Measurements from ENCODE around the gene ARSB. TPM values are rescaled to one million over a fixed set of nuclear protein-coding genes. Genes with fewer than 3 reads are reported as not detected.

Gene ARSB
- total RNA-seq, 1 donor from 2014 or later = 23.5 TPM

DNA sequence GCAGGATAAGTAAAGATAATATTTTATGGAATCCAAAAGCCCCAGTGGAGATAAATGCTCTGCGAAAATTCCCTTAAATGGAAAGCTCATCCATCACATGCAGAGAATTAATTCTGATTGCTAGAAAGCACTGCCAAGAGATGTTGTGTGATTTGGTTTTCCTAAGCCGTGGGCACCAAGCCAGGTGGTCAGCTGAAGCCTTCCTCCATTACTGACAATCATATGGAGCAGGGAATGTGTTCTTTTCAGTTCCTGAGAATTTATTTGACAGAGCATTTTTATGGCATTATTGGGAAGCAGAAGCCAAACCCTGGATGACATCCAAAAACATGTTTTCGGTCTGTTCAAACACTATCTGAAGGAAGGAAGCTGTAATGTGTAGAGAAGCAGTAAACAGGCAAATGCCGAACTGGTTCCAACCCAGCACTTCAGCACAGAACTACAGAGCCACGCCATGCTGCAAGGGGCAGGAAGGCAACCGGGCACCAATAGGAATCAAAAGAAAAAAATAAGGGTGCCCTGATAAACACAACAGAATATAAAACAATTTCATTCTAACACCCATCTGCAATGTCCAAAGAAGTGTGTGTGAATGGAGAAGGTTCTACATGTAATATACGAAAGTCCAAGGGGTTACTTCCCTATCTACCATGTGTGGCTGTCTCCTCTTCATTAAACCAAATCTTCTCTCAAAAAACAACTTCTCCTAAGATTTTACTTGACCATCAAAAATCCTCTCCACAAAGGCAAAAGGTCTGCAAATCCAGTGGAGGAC lies 12.3 kb downstream of the ARSB start:
- H3K9me3 Mint-ChIP-seq (ENCODE audit: unreplicated experiment) = peaks cover 11% of the 10 kb centered on the region
- TF ChIP-seq, protein P1, sequence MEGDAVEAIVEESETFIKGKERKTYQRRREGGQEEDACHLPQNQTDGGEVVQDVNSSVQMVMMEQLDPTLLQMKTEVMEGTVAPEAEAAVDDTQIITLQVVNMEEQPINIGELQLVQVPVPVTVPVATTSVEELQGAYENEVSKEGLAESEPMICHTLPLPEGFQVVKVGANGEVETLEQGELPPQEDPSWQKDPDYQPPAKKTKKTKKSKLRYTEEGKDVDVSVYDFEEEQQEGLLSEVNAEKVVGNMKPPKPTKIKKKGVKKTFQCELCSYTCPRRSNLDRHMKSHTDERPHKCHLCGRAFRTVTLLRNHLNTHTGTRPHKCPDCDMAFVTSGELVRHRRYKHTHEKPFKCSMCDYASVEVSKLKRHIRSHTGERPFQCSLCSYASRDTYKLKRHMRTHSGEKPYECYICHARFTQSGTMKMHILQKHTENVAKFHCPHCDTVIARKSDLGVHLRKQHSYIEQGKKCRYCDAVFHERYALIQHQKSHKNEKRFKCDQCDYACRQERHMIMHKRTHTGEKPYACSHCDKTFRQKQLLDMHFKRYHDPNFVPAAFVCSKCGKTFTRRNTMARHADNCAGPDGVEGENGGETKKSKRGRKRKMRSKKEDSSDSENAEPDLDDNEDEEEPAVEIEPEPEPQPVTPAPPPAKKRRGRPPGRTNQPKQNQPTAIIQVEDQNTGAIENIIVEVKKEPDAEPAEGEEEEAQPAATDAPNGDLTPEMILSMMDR (IDR thresholded peaks at IDR 0.05; ENCODE audit: partially characterized antibody, unreplicated experiment) = no peak
- H3K4me3 Mint-ChIP-seq (ENCODE audit: unreplicated experiment) = no peak overlapping the region
- no peaks in the 10 kb centered on the region for H3K36me3 Mint-ChIP-seq (ENCODE audit: unreplicated experiment)
- peaks cover 23% of the 10 kb centered on the region for H3K4me1 Mint-ChIP-seq (ENCODE audit: low read depth, unreplicated experiment)
- H3K27ac Mint-ChIP-seq (ENCODE audit: unreplicated experiment) = peak overlapping the region; percentile 70
- H3K27me3 Mint-ChIP-seq (ENCODE audit: unreplicated experiment) = no peaks in the 10 kb centered on the region
- no peak for DNase-seq

DNA sequence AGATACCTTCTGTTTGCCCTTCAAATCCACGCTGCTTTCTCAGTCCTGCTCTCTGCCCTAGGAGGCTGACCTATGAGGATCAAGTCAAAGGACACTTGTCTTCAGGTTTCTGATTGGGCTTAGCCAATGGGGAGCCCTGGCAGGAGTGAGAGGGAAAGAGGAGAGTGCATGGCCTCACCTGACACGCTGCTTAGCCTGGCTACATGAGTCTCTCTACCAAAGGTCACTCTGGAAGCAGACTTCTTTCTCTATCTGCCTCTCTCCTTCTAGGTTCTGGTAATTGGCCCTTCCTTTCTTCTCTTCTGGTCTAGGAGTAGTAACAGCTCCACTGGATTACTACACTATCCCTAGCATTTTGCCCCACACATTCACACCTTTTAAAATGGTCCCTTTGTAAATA lies 13.1 kb downstream of the ARSB start:
- no peak overlapping the region for H3K4me3 Mint-ChIP-seq (ENCODE audit: unreplicated experiment)
- H3K27me3 Mint-ChIP-seq (ENCODE audit: unreplicated experiment) = no peaks in the 10 kb centered on the region
- DNase-seq = no peak
- TF ChIP-seq, protein P1 (IDR thresholded peaks at IDR 0.05; ENCODE audit: partially characterized antibody, unreplicated experiment) = no peak
- H3K36me3 Mint-ChIP-seq (ENCODE audit: unreplicated experiment) = no peaks in the 10 kb centered on the region
- no peak overlapping the region for H3K27ac Mint-ChIP-seq (ENCODE audit: unreplicated experiment)
- peaks cover 23% of the 10 kb centered on the region for H3K4me1 Mint-ChIP-seq (ENCODE audit: low read depth, unreplicated experiment)
- peaks cover 11% of the 10 kb centered on the region for H3K9me3 Mint-ChIP-seq (ENCODE audit: unreplicated experiment)

DNA sequence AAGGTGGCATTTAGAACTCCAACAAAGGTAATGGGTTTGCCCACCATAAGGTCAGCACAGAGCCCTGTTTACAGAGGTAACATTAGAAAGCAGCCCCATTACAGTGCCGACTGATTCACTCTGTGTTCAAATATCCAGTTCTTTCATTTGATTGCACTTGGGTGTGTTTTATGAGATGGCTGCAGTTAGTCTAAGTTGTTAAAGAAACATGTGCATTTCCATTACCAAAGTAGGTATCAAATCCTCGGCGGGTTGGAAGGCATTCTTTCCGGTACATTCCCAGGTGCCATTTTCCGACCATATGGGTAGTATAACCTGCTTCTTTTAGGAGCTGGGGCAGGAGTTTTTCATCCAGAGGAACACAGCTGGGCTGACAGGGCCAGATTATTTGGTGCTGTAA lies 16.3 kb downstream of the ARSB start:
- no peaks in the 10 kb centered on the region for H3K36me3 Mint-ChIP-seq (ENCODE audit: unreplicated experiment)
- TF ChIP-seq, protein P1 (IDR thresholded peaks at IDR 0.05; ENCODE audit: partially characterized antibody, unreplicated experiment) = no peak
- no peak overlapping the region for H3K4me3 Mint-ChIP-seq (ENCODE audit: unreplicated experiment)
- H3K27me3 Mint-ChIP-seq (ENCODE audit: unreplicated experiment) = no peaks in the 10 kb centered on the region
- no peak overlapping the region for H3K27ac Mint-ChIP-seq (ENCODE audit: unreplicated experiment)
- no peak for DNase-seq
- peaks cover 10% of the 10 kb centered on the region for H3K4me1 Mint-ChIP-seq (ENCODE audit: low read depth, unreplicated experiment)
- H3K9me3 Mint-ChIP-seq (ENCODE audit: unreplicated experiment) = peaks cover 5% of the 10 kb centered on the region

GRCh38 chr5:78964889-78965288 lies 20.2 kb downstream of the ARSB start:
- no peak for DNase-seq
- Mint-ChIP-seq H3K27ac (ENCODE audit: unreplicated experiment) (no peak overlapping the region), H3K4me3 (ENCODE audit: unreplicated experiment) (no peak overlapping the region), H3K9me3 (ENCODE audit: unreplicated experiment) (peaks cover 2% of the 10 kb centered on the region), H3K27me3 (ENCODE audit: unreplicated experiment) (peaks cover under 1% of the 10 kb centered on the region), H3K4me1 (ENCODE audit: low read depth, unreplicated experiment) (peaks cover 6% of the 10 kb centered on the region), H3K36me3 (ENCODE audit: unreplicated experiment) (no peaks in the 10 kb centered on the region)
- TF ChIP-seq, protein P1 (IDR thresholded peaks at IDR 0.05; ENCODE audit: partially characterized antibody, unreplicated experiment) = peak; percentile 11

- H3K4me1 Mint-ChIP-seq (ENCODE audit: low read depth, unreplicated experiment) = peaks cover 14% of the 10 kb centered on the region
- H3K9me3 Mint-ChIP-seq (ENCODE audit: unreplicated experiment) = peaks cover 4% of the 10 kb centered on the region
- H3K4me3 Mint-ChIP-seq (ENCODE audit: unreplicated experiment) = no peak overlapping the region
- H3K27ac Mint-ChIP-seq (ENCODE audit: unreplicated experiment) = no peak overlapping the region
- peaks cover 3% of the 10 kb centered on the region for H3K27me3 Mint-ChIP-seq (ENCODE audit: unreplicated experiment)
- no peak for DNase-seq
- no peaks in the 10 kb centered on the region for H3K36me3 Mint-ChIP-seq (ENCODE audit: unreplicated experiment)
- TF ChIP-seq, protein P1 (IDR thresholded peaks at IDR 0.05; ENCODE audit: partially characterized antibody, unreplicated experiment) = no peak
These were observed 23.4 kb downstream of the ARSB start for GRCh38 chr5:78961743-78962142.
